GM18520 (cell line): ENCODE measurements around the gene PTPDC1.

Source experiments
- ATAC-seq: cut with Tn5 transposase; IDR thresholded peaks from one replicate; pipeline ENCODE4 v1.9.1; 2021; ENCODE audit not compliant: unreplicated experiment

PTPDC1 gene, protein sequence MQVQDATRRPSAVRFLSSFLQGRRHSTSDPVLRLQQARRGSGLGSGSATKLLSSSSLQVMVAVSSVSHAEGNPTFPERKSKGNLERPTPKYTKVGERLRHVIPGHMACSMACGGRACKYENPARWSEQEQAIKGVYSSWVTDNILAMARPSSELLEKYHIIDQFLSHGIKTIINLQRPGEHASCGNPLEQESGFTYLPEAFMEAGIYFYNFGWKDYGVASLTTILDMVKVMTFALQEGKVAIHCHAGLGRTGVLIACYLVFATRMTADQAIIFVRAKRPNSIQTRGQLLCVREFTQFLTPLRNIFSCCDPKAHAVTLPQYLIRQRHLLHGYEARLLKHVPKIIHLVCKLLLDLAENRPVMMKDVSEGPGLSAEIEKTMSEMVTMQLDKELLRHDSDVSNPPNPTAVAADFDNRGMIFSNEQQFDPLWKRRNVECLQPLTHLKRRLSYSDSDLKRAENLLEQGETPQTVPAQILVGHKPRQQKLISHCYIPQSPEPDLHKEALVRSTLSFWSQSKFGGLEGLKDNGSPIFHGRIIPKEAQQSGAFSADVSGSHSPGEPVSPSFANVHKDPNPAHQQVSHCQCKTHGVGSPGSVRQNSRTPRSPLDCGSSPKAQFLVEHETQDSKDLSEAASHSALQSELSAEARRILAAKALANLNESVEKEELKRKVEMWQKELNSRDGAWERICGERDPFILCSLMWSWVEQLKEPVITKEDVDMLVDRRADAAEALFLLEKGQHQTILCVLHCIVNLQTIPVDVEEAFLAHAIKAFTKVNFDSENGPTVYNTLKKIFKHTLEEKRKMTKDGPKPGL

DNA sequence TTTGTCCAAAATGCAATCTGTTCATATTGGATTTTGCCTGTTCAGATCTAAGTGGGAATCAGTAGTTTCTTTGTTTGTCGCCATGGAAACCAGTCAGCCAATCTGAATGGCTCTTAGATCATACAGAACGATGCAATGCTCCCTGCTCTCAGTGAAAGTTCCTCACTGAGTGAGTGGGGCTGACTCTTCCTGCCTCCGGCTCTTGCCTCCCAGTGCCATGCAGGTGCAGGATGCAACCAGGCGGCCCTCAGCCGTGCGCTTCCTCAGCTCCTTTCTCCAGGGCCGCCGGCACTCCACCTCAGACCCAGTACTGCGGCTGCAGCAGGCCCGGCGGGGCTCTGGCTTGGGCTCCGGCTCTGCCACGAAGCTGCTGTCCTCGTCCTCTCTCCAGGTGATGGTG is at the start of gene PTPDC1:
TSS of gene PTPDC1 (plus strand) at position 151 of the 400 bp plus-strand sequence. CDS start at position 218, 67 bp downstream.
- ATAC-seq: no peak

DNA sequence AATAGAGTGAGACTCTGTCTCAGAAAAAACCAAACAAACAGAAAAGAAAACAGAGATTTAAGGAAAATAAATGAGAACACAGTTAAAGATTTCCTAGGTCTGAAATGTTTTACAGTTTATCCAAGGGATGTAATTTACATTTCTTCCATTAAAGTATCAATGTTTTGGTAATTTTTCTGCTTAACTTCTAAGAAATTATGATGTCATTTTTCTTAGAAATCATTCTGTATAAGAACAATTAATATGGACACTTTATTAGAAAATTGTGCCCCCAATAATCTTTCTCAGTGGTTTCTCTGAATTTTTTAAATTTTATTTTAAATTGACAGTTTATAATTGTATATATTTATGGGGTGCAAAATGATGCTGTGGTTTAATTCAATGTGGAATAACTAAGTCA is 49.8 kb upstream of the PTPDC1 start:
- no peak for ATAC-seq

DNA sequence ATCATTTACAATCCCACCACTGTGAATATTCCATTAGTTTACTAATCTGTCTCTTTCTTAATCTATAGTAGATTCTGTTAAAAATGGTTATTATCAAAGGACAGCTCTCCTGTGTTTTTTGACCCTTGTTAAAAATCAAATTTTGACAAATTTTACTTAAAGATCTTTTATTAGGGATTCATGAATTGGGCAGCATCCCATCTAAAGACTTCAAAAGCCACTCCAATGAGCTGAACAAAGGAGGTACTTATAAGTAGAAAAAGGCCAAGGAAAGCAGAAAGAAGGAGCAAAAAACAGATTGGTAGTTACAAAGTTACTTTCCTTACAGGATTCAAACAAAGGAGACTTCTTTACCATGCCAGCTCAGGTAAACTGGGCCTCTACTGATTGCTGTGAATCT is 44.5 kb upstream of the PTPDC1 start:
- ATAC-seq: no peak

DNA sequence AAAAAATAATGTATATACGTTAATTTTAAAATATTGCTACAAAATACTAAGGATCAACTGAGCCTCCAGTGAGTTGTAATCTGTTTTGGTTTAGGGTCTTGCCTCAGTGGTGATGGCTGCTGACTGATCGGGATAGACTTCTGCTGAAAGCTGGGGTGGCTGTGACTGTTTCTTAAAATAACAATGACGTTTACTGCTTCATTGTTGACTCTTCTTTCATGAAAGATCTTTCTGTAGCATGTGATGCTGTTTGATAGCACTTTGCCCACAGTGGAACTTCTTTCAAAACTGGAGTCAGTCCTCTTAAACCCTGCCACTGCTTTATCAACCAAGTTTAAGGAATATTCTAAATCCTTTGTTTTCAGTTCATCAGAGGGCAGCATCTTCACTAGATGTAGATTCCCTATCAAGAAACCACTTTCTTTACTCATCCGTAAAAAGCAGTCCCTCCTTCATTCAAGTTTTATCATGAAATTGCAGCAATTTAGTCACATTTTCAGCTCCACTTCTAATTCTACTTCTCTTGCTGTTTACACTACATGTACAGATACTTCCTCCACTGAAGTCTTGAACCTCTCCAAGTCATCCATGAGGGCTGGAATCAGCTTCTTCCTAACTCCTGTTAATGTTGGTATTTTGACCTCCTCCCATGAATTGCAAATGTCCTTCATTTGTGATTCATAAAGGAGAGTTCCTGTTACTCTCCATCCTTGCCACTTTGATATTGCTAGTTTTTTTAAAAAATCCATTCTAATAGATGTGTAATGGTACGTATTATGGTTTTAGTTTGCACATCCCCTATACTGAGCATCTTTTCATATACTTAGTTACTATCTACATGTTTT is 41.5 kb upstream of the PTPDC1 start:
- no peak for ATAC-seq

DNA sequence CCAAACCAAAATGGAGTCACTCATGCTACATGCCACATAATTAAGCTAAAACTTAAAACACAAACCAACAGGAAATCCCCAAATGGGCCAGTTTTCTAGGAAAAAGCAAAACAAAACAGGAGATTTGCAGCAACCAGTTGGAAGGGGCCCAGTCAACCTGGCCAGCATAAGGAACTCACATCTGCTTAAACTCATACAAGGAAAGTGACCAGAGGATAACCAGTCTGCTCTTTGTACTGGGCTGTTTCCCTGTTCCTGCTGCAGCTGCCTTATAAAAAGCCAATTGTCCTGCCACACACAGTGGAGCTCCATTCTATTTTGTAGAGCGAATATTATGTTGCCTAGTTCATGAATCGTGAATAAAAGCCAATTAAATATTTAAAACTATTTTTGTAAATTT is 29.5 kb upstream of the PTPDC1 start:
- ATAC-seq: no peak

DNA sequence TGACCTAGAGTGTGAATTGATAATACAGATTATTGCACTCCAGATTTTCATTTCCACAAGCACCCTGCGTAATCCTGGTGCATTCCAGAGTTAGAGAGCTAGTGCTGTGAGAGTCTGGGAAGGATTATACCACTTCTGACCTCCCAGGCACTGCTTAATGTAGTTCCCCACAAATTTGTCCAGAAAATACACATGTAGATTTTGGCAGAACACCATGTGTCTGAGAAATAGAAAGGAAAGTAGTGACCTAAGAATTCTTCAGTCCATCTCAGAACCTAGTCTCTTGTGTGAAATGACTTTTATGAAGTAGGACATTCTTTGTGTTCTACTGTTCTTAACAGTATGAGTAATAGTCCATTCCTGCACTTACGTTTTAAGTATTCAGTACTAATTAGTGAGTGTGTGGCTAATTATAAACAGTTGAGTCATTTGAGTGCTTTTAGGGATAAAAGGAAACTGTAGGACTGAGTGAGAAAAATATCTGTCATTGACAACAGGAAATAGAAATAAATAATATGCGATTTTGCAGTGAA is 27.8 kb upstream of the PTPDC1 start:
- ATAC-seq: no peak

DNA sequence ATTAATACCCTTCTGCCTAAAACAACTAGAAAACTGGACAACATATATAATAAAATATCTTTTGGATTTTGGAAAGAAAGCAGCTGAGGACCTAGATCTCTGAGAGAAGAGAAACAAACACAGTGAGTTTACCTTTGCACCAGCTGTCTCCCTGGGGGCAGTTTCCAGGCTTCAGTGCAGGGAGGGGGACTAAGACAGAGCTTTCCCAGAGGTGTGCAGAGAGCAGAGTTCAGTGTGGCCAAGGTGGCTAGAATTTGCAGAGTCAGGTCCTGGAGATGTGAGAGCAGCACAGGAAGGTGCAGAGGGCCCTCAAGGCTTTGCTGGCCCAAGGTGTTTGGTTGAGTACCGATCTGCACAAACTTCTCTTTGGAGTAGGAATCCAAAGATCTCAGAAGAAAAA is 26.3 kb upstream of the PTPDC1 start:
- ATAC-seq: no peak

DNA sequence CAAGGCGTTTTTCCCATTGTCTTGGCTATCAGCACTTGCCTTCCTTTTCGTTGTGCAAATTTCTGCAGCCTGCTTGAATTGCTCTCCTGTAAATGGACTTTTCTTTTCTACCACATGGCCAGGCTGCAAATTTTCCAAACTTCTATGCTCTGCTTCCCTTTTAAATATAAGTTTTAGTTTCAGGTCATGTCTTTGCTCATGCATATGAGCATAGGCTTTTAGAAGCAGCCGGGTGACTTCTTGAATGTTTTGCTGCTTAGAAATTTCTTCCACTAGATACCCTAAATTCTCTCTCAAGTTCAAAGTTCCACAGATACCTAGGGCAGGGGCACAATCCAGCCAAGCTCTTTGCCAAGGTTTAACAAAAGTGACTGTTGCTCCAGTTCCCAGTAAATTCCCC is 22.4 kb upstream of the PTPDC1 start:
- ATAC-seq: no peak

DNA sequence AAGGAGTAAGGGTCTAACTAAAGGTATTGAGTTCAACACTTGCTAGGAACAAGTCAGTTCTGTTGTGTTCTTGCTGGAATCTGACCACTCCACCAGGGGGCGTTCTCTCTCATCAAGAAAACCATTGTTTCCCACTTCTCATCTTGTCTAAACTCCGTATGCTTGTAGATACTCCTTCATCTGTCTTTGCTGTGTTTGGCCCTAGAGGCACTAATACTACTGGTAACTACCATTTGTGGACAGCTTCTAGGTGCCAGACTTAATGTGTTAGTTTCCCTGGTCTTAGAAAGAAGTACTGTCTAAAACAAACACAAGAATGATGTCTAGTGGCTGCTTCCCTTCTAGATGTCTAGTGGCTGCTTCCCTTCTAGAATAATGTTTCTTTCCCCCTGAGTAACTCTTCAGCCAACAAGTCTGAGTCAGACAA is 18.7 kb upstream of the PTPDC1 start:
- ATAC-seq: no peak

DNA sequence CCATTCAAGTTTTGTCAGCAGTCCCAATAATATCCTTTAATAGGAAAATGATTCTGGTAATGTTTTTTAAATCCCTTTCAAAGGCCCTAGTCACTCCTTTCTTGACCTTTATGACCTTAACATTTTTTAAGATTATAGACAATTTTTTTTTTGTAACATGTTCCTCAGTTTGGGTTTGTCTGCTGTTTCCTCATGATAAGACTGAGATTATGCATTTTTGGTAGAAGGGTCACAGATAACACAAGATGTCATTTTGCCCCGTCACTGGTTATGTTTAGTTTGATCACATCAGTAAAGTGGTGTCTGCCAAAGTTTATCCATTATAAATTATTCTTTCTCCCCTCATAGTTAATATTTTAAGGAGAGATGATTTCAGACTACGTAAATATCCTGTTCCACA is 16.0 kb upstream of the PTPDC1 start:
- ATAC-seq: no peak

DNA sequence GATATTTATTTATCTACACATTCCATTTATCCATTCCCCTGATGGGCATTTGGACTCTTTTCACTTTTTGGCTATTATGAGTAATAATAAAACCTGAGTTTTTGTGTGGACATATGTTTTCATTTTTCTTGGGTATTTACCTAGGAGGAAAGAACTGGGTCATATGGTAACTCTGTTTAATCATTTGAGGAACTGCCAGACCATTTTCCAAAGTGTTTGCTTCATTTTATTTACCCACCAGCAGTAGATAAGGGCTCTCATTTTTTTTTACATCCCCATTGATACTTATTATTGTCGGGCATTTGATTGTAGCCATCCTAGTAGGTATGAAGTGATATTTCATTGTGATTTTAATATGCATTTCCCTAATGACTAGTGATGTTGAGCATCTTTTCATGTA is 7.7 kb upstream of the PTPDC1 start:
- ATAC-seq: no peak

DNA sequence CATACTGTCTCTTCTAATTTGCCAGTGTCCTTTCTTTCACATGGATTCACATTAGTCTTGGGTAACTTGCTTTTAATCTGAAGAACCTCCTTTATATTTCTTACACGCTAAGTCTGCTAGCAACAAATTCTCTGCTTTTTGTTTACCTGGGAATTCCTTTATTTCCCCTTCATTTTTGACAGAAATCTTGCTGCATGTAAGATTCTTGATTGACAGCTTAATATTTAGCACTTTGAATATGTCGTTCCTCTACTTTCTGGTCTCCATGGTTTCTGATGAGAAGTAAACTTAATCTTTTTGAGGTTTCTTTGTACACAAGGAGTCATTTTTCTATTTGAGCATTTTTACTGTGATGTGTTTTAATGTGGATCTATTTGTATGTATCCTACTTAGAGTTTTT is 6.2 kb upstream of the PTPDC1 start:
- no peak for ATAC-seq

DNA sequence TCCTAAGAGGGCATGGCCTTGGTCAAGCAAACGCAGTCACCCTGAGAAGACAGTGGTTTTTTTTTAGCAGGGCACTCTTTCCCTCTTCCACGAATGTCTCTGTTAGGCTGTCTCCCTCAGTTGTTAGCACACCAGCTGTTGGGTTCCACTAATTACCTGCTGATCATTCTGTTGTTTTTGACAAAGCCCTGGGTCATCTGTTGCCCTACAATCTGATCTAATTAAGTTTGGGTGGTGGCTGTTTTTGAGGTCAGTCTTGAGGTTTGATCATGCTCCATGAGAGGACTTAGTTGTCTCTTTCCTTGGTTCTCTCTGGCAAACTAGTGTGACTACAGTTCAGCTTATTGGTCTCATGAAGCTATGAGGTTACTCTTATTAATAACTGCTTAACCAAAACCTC is 5.0 kb upstream of the PTPDC1 start:
- ATAC-seq: no peak

DNA sequence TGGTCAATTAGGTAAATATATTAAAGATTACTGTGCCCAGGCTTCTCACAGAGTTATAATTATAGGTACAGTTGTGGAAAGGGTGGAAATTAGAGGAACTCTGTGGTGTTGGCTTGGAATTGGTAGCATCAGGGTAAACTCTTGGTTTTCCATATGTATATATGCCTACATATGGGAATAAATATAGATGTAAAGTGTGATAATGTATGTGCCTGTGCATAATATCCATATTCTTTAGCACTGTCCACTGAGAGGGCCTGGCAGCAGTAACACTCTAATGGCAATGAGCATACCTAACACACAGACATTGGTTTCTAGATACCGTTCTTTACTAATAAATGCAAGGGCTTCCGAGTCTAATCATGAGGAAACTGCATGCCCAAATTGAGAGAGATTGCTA is 4.0 kb upstream of the PTPDC1 start:
- no peak for ATAC-seq

DNA sequence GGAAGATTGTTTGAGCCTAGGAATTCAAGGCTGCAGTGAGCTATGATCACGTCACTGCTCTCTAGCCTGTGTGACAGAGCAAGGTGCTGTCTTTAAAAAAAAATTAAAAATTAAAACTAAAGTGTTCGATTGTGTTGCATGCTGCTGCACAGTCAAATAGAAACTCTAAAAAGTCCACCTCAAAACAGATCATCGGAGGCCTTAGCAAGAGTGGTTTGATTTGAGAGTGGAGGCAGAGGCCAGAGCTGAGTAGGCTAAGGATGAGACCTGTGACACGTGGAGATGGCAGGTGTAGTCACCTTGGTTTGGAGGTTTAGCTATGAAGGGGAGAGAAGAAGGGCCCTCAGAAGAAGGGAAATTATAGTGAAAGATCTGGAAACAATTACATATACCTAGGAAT is 2.8 kb upstream of the PTPDC1 start:
- ATAC-seq: no peak

DNA sequence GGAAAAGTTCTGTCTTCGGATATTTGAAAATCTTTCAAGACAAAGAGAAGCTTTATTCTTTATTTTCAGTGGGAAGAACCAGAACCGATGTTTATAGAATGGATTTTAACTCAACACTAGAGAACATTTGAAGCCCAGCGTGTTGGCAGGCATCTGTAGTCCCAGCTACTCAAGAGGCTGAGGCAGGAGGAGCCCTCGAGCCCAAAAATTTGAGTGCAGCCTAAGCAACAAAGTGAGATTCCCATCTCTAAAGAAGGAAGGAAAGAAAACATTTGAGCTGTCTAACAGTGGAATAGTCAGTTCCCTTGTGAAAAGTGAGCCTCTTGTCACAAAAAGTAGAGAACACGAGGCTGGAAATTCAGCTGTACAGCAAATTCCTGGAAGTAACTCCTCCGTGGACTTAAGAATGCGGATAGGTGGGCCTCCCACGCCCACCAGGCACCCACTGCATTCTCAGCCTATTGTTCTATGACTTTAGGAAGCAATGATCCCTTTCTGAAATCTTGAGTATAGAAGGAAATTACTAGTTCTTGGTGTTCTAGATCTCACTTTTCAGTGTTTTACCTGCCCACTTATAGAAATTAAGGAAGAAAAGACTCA is 2.3 kb upstream of the PTPDC1 start:
- ATAC-seq: no peak

DNA sequence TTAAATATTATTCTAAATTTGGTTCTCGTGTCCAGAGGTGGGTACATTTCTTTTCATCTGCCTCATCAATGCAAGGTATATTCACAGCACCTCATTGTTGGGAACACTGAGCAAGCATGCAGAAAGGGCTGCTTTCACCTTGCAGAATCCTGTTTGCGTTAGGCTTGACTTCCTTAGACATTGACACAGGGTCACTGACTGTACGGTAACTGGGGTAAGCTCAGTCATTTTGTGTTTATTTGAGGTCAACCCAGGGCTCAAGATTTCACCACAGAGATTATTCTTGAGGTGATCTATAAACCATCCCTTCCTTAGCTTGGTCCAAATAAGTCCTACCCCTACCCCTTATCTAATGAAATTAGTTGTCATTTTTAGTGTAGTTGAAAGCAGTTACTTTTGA is 1.7 kb upstream of the PTPDC1 start:
- no peak for ATAC-seq

DNA sequence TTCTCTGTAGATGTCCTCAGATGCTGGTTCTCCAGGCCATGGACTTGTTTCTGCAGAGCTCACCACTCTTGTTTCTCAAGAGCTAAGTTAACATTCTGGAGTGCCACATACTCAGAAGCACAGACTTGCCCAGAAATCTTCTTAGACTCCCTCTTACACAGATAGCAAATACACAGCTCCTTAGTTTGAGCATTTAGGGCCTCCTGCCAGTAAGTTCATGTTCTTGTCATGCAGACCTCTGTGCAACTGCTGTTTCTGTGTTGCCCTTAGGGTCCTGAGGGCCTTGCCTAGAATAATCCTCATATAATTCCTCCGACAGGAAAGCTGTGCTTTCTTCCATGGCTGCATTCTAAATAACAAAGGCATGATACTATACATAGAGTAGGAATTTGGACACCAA is 1.3 kb upstream of the PTPDC1 start:
- no peak for ATAC-seq

DNA sequence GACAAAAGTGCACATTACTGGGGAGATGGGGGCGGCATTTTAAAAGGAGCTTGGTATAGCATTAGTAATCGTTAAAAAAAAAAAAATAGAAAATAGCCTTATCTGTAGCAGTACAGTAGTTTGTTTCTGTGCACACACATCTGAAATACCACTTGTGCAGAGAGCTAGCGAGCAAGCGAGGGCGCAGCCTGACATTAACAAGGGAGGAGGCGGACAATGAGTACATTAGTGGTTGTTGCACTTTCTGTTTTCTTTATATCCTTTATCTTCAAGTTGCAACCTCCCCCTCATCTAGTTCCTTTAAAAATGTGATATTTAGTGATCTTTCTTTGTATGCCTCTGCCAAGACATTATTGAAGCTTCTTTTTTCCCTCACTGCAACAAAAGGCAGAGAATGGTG is 880 bp upstream of the PTPDC1 start:
- no peak for ATAC-seq

DNA sequence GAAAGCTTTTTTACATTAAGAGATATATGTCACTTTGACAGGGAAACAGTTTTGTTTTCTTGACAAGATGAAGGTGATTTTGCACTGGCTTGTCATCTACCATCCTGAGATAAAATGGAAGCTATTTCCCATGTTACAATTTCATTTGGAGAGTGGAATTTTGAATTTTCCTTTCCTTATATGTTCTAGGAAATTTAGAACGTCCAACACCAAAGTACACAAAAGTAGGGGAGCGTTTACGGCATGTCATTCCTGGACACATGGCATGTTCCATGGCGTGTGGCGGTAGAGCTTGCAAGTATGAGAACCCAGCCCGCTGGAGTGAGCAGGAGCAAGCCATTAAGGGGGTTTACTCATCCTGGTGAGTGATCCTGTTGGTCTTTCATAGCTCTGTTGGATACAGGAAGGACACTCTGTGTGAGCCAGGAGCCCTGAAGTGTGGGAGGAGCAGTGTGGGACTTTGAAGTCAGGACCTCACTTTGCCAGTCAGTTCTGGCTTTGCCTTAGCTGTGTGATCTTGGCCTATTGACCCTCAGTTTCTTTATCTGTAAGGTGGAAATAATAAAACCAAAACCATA is 887 bp downstream of the PTPDC1 start:
- ATAC-seq: no peak
